HK-2 (cell line): ENCODE results near the gene PAK5.

Source experiments
- DNase-seq: peaks from one replicate; pipeline ENCODE4 v3.0.0-alpha.2; 2018; ENCODE audit not compliant: unreplicated experiment

Gene PAK5

DNA sequence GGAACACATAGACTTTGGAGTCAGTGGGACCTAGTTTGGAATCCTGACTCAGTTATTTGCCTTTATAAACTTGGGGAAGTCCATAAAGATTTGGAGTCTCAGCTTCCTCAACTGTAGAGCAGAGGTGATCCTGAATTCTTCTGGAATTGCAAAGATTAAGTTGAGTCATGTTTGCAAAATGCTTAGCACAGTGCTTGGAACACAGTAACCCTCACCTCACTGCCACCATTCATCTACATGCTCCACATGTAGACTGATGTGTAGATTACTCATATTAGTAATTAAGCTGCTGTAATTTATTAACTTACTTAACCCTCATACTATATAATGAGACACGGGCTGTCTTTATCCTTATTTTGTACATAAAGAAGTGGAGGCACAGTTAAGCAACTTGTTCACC lies 263.0 kb downstream of the PAK5 start:
- no peak for DNase-seq

DNA sequence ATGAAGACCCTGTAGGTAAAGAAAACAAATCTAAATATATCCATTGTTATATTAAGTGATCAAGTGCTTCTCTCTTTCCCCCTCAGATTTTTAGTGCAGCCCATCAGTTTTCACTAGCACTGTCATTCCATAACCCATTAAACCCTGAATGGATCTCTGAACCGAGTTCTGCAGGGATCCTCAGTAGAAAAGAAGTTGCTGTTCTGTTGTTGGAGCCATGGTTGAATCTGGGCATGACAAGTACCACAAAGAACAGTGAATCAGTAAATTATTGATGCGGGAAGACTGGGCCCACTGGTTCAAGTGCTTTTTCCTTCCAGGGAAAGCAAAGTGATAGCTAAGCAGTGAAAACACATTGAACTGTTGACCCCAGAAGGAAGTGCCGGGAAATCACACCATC lies 264.1 kb downstream of the PAK5 start:
- no peak for DNase-seq

DNA sequence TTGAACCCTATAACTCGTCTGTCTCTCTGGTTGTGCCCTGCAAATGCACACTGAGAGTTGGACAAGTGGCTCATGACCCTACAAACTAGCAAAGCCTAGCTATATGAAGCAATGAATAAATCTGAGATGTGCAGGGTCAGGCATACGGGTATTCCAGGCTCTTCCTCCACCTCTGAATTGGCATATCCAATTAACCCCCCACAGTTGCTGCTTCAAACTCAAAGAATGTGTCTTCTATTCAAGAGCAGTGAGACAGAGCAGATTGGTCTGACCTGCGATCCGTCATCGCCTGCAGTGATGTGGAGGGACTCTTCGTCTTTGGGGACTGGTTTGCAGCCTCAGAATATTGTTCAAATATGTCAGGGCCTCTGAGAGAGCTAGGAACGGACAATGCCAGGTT lies 264.7 kb downstream of the PAK5 start:
- DNase-seq, result no peak

DNA sequence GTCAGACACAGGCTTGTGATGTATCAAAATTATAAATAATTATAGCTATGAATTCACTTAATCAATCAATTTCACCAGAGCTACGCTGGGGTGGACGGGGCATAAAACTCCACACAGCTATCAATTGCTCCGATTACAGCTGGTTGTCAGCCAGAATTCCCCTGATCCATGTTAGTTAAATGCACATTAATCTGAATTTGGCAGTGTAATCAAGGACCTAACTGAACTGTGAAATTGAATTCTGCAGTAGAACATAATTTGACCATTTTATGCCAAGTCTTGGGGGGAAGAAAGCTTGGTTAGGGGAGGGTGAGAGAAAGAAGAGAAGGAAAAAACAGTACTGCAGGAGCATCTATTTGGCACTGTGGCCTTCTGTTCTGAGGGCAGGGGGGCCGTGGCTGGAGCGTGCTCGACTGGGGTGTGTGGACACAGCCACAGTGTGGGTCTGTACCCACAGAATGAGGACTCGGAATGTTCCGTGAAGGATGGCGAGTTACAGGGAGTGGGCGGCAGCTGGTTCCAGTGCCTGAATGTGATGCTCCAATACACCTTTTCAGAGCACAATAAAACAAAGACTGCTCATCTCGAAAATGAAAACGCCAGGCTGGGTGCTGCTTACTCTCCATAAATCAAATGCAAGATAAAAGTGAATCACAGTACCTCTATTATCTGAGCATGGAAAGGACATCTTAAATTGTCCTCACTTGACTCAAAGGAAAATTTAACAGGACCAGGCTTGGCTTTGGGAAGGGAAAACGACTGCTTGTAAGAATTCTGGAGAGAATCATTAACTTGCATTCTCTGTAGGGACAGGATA lies 265.3 kb downstream of the PAK5 start:
- no peak for DNase-seq

DNA sequence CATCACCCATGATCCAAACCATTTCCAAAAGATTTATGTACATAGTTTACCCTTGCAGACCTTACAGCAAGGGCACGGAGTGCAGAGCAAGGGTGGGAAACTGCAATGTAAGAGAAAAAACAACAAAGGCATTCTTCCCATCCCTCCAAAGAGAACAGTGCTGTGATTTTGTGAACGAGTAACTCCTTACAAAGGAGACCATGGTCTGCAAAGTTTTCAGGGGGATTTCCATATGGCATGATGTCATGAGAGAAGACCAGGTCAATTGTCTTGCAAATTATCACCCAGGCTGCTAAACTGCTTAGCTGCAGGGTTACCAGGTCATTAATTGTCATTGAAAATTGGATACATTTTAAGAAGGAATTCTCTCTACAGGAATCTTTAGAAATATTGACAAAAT lies 266.2 kb downstream of the PAK5 start:
- no peak for DNase-seq

DNA sequence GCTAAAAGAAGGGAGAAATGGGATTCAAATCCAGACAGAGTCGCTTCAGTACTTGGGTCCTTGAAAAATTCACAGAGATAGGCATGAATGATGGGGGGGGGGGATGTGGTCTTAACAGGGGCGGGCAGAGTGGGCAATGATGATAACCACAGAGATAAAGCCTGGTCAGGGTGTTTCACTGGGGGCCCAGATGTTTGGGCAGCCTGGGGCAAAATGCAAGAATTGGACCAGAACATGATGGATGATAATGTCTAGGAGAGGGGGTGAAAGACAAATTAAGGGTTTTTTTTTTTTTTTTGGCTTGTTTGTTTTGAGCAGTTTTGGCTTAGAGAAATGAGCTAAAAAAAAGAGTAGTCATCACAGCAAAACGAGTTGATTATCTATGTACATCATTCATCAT lies 267.1 kb downstream of the PAK5 start:
- DNase-seq, result no peak

DNA sequence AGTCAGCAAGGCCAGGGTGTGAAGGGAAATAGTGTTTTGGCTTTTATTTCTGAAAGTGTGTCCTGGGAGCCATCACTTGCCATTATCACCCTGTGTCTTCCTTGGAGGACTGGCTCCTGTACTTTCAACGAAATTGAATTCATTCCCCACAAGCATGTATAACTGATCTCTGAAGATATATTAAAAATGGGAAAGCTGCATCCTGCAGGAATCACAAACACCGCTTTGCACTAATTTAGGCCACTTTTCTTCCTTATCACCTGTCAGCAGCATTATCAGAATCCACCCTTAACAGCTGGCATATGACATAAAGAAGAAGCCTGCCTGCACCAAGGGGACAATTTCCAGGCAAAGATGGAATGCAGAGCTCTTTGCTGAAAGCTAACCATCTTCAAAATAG lies 268.3 kb downstream of the PAK5 start:
- DNase-seq, result no peak

DNA sequence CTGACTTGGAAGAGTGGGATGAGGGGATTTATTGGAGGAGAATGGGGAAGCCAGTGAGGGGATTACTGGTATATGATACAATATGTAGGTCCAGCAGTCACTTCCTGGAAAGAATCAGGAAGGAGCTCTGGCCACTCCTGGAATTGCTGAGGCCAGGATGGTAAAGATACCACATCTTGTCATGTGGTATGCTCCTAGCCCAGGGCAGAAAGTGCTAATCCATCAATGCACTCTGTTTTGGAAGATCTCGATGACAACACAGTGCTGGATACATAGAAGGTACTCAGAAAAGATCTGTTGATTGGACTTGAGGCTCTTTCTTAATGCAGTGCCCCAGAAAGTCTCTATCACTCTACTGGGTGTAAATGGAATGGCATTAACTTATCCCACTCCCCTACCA lies 271.9 kb downstream of the PAK5 start:
- no peak for DNase-seq

DNA sequence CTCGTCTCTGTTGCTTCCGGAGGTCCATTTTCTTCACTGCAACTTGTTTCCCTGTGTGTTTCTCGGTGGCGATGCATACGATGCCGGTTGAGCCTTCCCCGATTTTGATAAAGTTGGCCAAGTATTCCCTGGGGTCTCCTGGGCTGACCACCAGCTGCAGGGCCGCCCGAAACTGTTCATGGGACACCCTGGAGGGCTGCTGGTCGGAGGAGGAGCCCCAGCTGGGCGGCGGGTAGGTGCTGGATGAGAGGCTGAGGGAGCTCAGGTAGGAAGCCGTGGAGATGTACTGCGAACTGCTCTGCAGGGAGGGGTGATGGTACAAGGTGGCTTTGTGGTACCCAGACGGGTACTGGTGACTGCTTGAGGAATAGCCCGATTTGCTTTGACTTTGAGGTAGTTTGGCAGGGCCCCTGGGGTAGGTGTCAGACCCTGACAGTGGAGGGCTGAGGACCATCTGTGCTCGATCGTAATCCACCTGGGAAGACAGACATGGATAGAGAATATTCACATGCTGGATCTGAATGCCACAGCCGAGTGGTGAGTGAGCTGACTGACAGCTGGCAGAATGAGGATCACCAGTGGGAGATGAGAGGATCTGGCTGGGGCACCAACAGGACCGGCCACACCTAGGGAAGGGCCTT lies 272.8 kb downstream of the PAK5 start:
- no peak for DNase-seq

DNA sequence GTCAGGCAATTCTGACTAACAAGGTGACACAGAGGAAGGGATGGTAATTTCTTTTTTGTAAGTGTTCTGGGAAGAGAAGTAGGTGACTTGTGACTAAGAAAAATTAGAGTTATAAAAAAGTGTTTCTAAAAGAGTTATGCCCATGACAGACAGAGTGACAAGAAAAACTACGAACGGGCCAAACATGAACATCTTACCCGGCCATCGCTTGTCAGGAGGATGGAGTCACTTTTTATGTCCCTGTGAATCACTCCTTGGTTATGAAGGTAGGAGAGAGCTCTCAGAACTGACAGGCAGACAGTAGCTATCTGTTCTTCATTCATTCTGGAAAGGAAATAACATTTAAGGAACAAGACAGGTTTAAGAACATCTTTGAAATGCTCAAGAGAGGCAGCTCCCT lies 281.5 kb downstream of the PAK5 start:
- no peak for DNase-seq

DNA sequence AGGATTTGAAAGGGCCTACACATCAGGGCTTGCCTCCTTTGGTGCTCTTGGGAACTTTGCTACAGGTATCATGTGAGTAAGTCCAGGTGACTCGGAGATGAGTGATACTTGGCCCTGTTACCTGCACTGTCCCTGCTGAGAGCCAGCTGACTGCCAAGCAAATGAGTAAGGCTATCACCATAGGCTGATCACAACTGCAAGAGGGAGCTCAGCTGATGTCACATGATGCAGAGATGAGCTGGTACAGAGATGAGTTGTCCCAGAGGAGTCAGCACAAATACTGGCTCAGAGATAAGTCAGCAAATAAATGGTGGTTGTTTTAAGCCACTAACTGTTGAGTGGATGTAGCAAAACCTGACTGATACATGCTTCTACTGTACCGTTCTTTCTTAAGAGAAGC lies 283.1 kb downstream of the PAK5 start:
- peak; percentile 35 for DNase-seq

DNA sequence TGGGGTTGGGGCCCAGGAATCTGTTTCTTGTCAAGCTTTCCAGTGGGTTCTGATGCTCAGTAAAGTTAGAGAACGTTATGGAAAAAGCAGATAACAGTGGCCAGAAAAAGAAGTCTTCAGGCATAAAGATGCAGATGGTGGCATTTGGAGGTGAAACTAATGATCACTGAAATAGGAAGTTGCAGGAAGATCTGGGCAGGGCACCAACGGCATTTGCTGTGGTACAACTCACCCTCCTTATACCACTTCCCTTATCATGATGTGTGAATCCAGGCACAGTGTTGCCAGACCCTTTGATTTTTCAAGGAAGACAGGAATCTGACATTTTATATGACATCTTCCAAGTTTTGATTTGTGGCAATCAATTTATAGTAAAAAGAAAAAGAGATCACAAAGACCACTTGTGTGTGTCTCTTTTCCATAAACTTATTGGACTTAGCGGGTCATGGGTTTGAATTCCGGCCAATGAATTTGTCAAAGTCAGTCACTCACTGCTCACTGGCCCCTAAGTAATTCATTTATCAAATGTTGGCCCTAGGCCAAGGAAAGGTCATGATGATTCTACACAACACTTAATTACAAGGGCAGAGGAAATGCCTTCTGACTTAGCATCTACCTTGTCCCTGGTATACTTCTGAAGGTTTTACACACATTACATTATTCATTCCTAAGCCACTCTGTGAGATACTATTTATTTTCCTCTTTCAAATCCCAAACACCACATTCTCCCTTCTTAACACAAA lies 286.9 kb downstream of the PAK5 start:
- DNase-seq, result no peak

DNA sequence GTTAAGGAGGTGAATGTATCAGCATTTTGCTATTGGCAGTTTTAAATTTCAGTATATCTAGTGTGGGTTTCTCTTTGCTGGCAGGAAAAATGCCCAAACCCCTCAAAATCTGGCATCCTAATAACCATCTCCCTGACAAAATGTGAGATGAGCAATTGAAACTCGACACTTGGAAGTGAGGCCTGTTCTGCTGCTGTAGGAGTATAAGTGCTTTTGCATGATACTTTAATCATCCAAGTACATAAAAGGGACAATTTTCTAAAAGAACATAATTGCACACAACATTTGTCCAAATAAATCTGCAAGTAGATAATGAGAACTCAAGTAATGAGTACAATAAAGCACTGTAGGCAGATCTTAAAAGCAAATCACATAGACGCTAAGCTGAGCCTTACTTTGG lies 288.0 kb downstream of the PAK5 start:
- no peak for DNase-seq

DNA sequence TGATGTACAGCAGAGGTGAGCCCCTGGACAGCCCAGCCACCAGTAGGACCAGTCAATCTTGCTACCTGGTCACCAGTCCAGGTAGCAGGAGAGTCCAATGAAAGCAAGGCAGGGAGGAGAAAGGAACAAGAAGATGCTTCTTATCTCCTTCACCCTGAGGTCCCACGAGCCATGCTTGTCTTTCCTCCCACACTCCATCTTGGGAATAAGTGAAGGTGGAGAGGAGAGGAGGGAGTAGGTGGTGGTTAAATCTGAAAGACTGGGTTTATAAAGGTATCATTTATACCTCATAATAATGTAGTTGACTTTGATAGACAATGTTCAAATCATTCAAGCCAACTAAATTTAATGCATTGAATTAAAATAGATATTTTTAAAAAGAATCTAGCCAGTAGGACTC lies 288.6 kb downstream of the PAK5 start:
- DNase-seq, result no peak

DNA sequence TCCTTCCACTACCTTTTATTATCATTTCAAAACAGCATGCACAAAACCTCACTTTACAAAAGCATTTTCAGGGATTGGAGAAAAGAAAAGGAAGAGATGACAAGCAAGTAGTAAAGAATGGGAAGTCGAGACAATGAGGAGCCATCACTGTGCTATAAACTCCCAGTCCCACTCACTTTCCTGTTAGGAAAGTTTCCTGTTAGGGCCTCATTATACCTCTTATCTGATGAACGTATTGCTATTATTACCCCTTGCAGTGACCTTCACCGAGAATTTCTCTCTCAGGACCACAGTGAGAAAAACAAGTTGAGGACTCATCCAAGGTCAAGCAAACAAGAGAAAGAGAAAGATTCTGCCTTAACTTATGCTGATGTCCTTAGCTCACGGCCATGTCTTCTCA lies 295.7 kb downstream of the PAK5 start:
- DNase-seq, result no peak

DNA sequence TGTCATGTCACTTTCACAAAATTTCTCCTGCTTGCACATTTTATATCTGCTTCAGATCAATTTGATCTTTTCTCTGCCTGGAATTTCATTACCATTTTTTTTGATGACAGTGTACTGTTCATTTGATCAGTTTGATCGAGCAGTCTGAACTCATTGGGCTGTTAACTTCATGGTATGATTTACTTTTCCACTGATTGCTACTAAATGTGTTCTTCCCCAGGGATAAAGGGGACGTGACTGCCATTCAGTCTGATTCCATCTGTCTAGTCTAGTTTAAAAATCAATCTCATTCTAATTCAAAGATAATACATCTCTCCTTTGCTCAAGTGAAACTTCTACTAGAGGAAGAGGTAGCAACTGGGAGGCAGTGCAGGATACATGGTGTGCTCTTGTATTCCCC lies 303.4 kb downstream of the PAK5 start:
- no peak for DNase-seq

DNA sequence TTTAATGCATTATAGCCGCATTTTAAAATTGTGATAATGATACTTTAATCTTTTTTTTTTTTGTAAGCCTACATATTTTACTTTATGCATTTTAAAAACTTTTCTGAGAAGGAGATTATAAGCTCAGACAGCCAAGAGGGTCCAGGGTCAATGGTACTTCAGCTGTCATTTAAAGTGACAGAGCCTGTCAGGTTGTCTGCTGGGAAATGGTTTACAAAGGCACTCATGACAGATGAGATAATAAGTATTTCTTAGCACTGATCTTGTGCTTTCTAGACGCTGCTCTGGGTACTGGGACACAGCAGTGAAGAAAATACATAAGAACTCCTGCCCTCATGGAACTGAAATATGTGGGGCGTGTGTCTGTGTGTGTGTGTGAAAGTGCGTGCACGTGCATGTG lies 304.9 kb downstream of the PAK5 start:
- no peak for DNase-seq

DNA sequence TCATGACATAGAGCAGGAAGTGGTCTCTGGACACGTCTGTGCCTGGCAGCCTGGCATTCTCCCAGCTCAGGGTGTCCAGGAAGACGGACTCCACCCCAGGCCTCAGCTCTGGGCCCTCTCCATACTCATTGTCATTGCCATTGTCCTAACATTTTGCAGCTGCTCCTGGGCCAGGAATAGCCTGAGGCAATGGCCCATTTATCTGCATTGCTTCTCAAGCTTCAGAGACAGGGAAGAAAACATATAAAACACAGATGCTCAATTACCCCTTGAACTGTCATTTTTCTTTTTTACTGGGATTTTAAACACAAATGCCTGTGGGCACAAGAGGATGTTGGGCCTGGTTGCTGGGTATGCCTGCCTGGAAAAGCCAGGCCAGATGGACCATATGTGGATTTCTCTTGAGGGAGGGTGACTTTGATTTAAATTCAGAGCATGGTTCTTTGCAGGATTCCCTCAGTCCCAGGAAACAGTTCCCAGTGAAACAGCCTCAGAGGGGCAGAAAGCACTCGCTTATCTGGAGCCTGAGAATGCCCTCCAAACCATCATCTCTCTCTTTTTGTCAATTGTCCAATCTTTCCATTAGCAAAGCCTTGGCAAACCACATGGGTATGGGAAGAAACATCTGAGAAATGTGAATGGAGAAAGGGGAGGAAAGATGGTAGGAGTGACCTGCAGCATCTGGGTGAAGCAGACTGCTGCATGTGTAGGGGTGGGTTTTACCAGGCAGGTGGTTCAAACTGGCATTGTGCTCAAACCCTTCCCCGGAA lies 306.6 kb downstream of the PAK5 start:
- no peak for DNase-seq

DNA sequence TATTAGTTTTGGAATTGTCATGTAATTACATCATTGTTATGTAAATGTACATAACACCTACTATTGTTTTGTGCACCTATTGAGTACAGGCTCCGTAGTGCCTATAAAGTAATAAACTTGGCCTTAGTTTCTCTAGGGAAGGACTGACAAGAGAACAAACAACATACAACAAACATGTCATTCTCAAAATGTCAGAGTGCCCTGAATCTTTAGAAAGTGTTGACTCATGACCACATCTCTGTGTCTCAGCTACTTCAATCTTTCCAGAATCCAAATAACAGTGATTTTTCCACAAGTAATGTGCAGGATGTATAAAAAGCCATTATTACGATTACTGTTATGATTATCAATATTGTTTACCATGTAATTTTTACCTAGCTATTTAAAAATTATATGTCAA lies 307.3 kb downstream of the PAK5 start:
- DNase-seq, result no peak

DNA sequence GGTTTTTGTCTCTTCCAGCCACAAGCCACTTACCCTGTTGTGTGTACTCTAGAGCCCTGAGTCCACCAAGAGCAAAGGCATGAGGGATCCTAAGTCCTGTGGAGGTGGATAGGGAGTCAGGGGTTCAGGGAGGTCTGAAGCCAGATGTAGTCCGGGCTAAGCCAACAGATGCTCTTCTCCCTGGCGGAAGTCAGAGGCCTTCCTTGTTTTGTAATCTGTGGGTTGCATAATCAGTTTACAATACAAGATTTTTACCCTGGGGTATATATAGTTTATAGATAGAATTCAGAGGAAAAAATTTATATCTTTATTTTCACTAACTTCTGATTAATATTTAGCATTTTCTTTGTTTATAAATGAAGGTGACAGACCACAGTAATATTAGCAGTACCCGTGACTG lies 315.2 kb downstream of the PAK5 start:
- no peak for DNase-seq

DNA sequence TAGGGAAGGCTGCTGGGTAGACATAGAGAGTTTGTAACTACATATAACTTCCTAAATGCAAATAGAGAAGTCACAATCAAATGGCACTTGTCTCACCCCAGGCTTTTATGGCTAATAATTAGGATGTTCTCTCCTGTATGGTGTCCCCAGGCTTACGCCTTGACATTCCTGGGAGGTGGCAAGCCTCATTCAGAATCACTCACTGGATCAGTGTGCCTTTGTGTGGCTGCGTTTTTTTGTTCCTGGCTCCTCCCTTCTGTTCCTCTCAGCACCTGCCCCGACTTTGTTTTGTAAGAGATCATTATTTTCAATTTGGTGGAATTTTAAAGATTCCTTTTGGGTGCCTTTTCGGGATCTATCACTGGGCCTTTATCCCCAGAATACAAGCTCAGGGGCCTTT lies 318.8 kb downstream of the PAK5 start:
- no peak for DNase-seq

DNA sequence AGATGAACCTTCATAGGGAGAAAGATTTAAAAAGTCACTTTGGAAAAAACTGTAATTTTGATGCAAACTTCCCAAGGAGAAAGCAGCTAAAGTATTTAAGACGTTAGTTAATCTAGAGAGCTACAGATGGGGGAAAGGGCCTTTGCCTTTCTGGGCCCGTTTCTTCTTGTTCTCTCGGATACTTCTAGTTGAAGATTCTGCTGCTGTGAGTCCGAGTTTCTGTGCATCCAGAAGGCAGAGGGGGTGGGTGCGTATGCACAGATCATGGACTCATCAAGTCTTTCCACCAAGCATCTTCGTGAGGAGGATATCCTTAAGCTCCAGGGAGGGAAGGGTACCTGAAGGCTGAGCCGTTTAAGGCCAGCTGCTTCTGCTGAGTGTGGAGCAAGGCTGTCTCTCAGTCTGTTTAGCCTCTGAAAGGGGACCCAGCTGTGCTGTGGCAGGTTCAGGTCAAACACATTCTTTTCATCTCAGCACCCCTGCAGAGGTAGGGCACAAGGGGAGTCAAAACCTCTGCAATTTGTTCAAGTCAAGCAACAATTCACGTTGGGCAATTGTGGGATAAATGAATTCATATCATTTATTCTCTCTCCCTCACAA lies 320.2 kb downstream of the PAK5 start:
- DNase-seq, result no peak
